DND-41 (cell line): ENCODE results near the gene GAS5.
"Not testable (repeated sequence)": the region's sequence is repeated elsewhere in the genome, so short reads cannot be mapped to it uniquely, and the experiment has no call there.

Experiments used
- ATAC-seq: fragments of 200-7000 bp; cut with Tn5 transposase; 3 replicates; pipeline ENCODE4 v1.9.1; 2021; ENCODE audit warnings: low read depth; ENCODE audit not compliant: insufficient read depth
- DNase-seq: peaks from one replicate; pipeline ENCODE4 v3.0.0-alpha.2; 2020
- H2AFZ ChIP-seq: 2 replicates; pipeline ENCODE4 v1.6.0; 2012; ENCODE audit warnings: low read depth, low read length
- H3K27ac ChIP-seq: 2 replicates; pipeline ENCODE4 v1.5.1; 2012; ENCODE audit warnings: low read length, inconsistent platforms
- H3K27me3 ChIP-seq: fragments of 200-600 bp; sonication (generic); 2 replicates; pipeline ENCODE4 v1.6.0; 2012; ENCODE audit warnings: low read length, mild to moderate bottlenecking, inconsistent platforms; ENCODE audit not compliant: insufficient read depth, poor library complexity
- H3K36me3 ChIP-seq: 2 replicates; pipeline ENCODE4 v1.5.1; 2012; ENCODE audit warnings: low read length, inconsistent platforms; ENCODE audit not compliant: insufficient read depth
- H3K4me1 ChIP-seq: 2 replicates; pipeline ENCODE4 v1.5.1; 2012; ENCODE audit warnings: mild to moderate bottlenecking, low read length; ENCODE audit not compliant: insufficient read depth
- H3K4me2 ChIP-seq: 2 replicates; pipeline ENCODE4 v1.6.0; 2012; ENCODE audit warnings: mild to moderate bottlenecking, moderate library complexity, low read length, inconsistent platforms; ENCODE audit not compliant: insufficient read depth
- H3K4me3 ChIP-seq, 2 experiments: fragments of 200-600 bp in 1 of 2; shearing (Covaris generic) in 1 of 2; 2 replicates each; pipeline ENCODE4 v1.5.1; 2012 to 2016; ENCODE audit warnings: inconsistent platforms in 2 of 2, low read length in 2 of 2, mild to moderate bottlenecking in 2 of 2, low read depth in 1 of 2, moderate library complexity in 1 of 2
- H3K79me2 ChIP-seq: 2 replicates; pipeline ENCODE4 v1.6.0; 2012; ENCODE audit warnings: low read length, inconsistent platforms; ENCODE audit not compliant: insufficient read depth
- H3K9ac ChIP-seq: 2 replicates; pipeline ENCODE4 v1.6.0; 2012; ENCODE audit warnings: low read depth, mild to moderate bottlenecking, inconsistent platforms, low read length, moderate library complexity
- H3K9me3 ChIP-seq: 2 replicates; pipeline ENCODE4 v1.5.1; 2012; ENCODE audit warnings: low read length, moderate library complexity, mild to moderate bottlenecking, inconsistent platforms; ENCODE audit not compliant: insufficient read depth, severe bottlenecking
- H4K20me1 ChIP-seq: 2 replicates; pipeline ENCODE4 v1.6.0; 2012; ENCODE audit warnings: low read length; ENCODE audit not compliant: insufficient read depth
- EZH2 ChIP-seq: IDR thresholded peaks from 3 replicates; pipeline ENCODE4 v1.6.1; 2012; ENCODE audit warnings: borderline replicate concordance, low read depth, mild to moderate bottlenecking, moderate library complexity, low read length, inconsistent platforms; ENCODE audit not compliant: severe bottlenecking
- TF ChIP-seq, protein P1 (sequence below): IDR thresholded peaks from 2 replicates; pipeline ENCODE4 v1.5.1; 2012; ENCODE audit warnings: borderline replicate concordance, low read length, moderate library complexity, mild to moderate bottlenecking; ENCODE audit not compliant: poor library complexity, severe bottlenecking; ENCODE audit errors: extremely low read depth

The GAS5 gene

DNA sequence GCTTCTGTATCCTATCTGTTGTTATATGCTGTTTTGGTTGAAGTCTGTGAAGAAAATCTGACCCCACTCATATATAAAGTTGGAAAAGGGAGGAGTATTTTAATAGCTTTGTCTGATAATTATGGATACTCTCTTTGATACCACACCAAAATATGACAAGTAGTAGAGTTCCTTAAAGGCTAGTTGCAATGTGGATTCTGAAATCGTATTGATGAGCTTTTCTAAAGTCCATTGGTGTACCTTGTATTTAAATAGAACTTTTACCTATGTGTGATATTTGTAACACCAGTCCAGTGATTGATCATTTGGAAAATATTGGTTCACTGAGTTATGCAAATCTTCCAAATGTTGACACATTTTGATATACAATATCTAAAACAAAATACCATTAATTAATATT, 7.7 kb downstream of the GAS5 start:
- H3K9me3 ChIP-seq, result no peaks in the 10 kb centered on the region
- H3K4me2 ChIP-seq, result no peak overlapping the region
- peaks cover 5% of the 10 kb centered on the region; the same call in 1 of the 2 replicates for H3K79me2 ChIP-seq
- H3K9ac ChIP-seq, result no peak overlapping the region
- H3K4me1 ChIP-seq, result peaks cover 10% of the 10 kb centered on the region
- no peak for DNase-seq
- H2AFZ ChIP-seq, result no peak overlapping the region
- peaks cover 82% of the 10 kb centered on the region for H3K36me3 ChIP-seq
- no peak overlapping the region for H3K4me3 ChIP-seq
- peaks cover 10% of the 10 kb centered on the region; the same call in 1 of the 2 replicates for H4K20me1 ChIP-seq
- no peaks in the 10 kb centered on the region for H3K27me3 ChIP-seq
- TF ChIP-seq, protein P1, sequence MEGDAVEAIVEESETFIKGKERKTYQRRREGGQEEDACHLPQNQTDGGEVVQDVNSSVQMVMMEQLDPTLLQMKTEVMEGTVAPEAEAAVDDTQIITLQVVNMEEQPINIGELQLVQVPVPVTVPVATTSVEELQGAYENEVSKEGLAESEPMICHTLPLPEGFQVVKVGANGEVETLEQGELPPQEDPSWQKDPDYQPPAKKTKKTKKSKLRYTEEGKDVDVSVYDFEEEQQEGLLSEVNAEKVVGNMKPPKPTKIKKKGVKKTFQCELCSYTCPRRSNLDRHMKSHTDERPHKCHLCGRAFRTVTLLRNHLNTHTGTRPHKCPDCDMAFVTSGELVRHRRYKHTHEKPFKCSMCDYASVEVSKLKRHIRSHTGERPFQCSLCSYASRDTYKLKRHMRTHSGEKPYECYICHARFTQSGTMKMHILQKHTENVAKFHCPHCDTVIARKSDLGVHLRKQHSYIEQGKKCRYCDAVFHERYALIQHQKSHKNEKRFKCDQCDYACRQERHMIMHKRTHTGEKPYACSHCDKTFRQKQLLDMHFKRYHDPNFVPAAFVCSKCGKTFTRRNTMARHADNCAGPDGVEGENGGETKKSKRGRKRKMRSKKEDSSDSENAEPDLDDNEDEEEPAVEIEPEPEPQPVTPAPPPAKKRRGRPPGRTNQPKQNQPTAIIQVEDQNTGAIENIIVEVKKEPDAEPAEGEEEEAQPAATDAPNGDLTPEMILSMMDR, result no peak
- no peak for TF ChIP-seq EZH2
- no peak overlapping the region for H3K27ac ChIP-seq
- no peak for ATAC-seq

DNA sequence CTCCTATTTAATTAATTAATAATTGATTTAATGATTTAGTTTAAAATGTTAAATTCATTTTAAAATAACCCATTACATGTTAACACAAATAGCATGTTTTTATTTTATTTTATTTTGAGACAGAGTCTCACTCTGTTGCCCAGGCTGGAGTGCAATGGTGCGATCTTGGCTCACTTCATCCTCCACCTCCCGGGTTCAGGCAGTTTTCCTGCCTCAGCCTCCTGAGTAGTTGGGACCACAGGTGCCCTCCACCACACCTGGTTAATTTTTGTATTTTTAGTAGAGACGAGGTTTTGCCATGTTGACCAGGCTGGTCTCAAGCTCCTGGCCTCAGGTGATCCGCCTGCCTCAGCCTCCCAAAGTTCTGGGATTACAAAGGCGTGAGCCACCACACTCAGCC, 8.2 kb downstream of the GAS5 start:
- H3K4me3 ChIP-seq, H3K4me1 ChIP-seq, ATAC-seq, H3K9me3 ChIP-seq, H3K79me2 ChIP-seq, DNase-seq, H2AFZ ChIP-seq, H4K20me1 ChIP-seq, H3K27ac ChIP-seq, H3K4me2 ChIP-seq, H3K9ac ChIP-seq, H3K27me3 ChIP-seq: not testable (repeated sequence)
- H3K36me3 ChIP-seq, result peaks cover 81% of the 10 kb centered on the region

DNA sequence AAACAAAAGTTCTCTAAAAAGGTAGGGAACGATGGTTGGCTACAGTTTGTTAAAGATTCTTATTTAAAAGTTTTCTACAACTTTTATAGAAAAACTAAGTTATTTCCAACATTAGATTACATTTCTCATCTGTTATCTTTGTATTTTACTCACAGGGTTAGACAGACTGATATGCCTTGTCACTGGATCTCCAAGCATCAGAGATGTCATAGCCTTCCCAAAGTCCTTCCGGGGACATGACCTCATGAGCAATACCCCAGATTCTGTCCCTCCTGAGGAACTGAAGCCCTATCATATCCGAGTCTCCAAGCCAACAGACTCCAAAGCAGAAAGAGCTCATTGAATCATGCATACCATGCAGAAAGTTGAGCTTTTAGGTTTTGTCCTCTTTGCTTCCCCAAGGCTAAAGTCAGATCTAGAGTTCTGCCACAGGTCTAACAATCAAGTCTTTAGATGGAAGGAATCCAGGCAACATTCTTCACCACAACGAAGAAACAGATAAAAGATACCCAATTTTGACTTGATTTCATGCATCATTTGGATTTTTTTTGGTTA, 10.3 kb downstream of the GAS5 start:
- Histone ChIP-seq H3K27ac (no peak overlapping the region), H4K20me1 (no peaks in the 10 kb centered on the region), H3K9me3 (no peaks in the 10 kb centered on the region), H3K9ac (no peak overlapping the region), H3K36me3 (peaks cover 80% of the 10 kb centered on the region), H3K4me2 (no peak overlapping the region), H3K4me1 (no peaks in the 10 kb centered on the region), H3K79me2 (no peaks in the 10 kb centered on the region), H3K4me3 (no peak overlapping the region), H3K27me3 (no peaks in the 10 kb centered on the region), H2AFZ (no peak overlapping the region)
- no peak for ATAC-seq
- TF ChIP-seq, protein P1, result no peak
- no peak for TF ChIP-seq EZH2
- no peak for DNase-seq

DNA sequence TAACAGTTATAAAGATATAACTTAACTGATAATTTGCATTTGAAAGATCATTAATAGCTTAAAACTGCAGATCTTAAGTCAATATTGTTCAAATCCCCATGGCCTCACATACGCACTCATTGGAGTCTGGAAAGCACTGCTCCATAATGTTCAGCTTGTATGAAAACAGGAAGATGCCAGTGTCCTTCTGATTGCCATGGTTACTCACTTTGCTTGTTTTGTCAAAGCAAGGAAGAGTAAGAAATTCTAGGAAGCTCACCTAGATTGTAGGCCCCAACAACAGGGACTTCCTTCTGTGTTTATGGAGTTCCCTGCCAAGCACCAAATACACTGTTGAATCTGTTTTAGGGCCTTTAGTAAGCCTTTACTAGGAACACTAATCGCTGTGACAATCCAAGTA, 10.9 kb downstream of the GAS5 start:
- peaks cover 78% of the 10 kb centered on the region for H3K36me3 ChIP-seq
- no peak for DNase-seq
- H3K4me2 ChIP-seq, result no peak overlapping the region
- H3K4me3 ChIP-seq, result no peak overlapping the region
- H4K20me1 ChIP-seq, result no peaks in the 10 kb centered on the region
- no peaks in the 10 kb centered on the region for H3K4me1 ChIP-seq
- TF ChIP-seq EZH2, result no peak
- TF ChIP-seq, protein P1, result no peak
- H3K27me3 ChIP-seq, result no peaks in the 10 kb centered on the region
- no peaks in the 10 kb centered on the region for H3K79me2 ChIP-seq
- no peaks in the 10 kb centered on the region for H3K9me3 ChIP-seq
- no peak overlapping the region for H2AFZ ChIP-seq
- H3K27ac ChIP-seq, result no peak overlapping the region
- no peak for ATAC-seq
- H3K9ac ChIP-seq, result no peak overlapping the region
